Right atrium auricular region (tissue), 2 donors: Measurements from ENCODE around the gene ESRRA. TPM values are rescaled to one million over a fixed set of nuclear protein-coding genes. Genes with fewer than 3 reads are reported as not detected.

ENCODE experiments used
- DNase-seq: peaks from one replicate; pipeline ENCODE4 v3.0.0-alpha.2; 2019; ENCODE audit warnings: low spot score
- H3K27ac ChIP-seq, 2 donors: fragments of 200-600 bp; sonication (generic); 1 replicate in 1 of 2; 2 replicates in 1 of 2; pipeline ENCODE4 v1.5.1; 2016 to 2019
- H3K27me3 ChIP-seq, 2 donors: fragments of 200-600 bp; sonication (generic); one replicate each; pipeline versions ENCODE4 v1.5.1 to v1.6.0; 2017 to 2019
- H3K36me3 ChIP-seq: fragments of 200-600 bp; sonication (generic); one replicate; pipeline ENCODE4 v1.5.1; 2016
- H3K4me1 ChIP-seq, 2 donors: fragments of 200-600 bp; sonication (generic); one replicate each; pipeline versions ENCODE4 v1.5.1 to v1.6.0; 2017 to 2019
- H3K4me3 ChIP-seq, 2 donors: fragments of 200-600 bp; sonication (generic); 1 replicate in 1 of 2; 2 replicates in 1 of 2; pipeline ENCODE4 v1.5.1; 2017 to 2019; ENCODE audit warnings: mild to moderate bottlenecking in 1 of 2, moderate library complexity in 1 of 2
- H3K9me3 ChIP-seq, 2 donors: fragments of 200-600 bp; sonication (generic); one replicate each; pipeline ENCODE4 v1.5.1; 2019
- total RNA-seq, 2 donors: library from RNA; depleted of rRNA; stranded (reverse); fragments of >200 nt; gene quantifications; one replicate each; pipeline ENCODE4 v1.1.0, GENCODE V29; 2016
- TF ChIP-seq, protein P1 (sequence below), 2 donors: fragments of 200-600 bp; sonication (generic); IDR thresholded peaks; one replicate each; pipeline ENCODE4 v1.5.1; 2019; ENCODE audit warnings: antibody characterized with exemption in 2 of 2

ESRRA gene
- total RNA-seq, 2 donors from 2014 or later: 164 to 190 TPM

- Histone ChIP-seq H3K27ac (no peak overlapping the region), H3K27me3 (no peaks in the 10 kb centered on the region), H3K36me3 (no peaks in the 10 kb centered on the region), H3K9me3 (no peaks in the 10 kb centered on the region), H3K4me3 (peak overlapping the region; percentile 13 to 26), H3K4me1 (peaks cover 0 to 32% of the 10 kb centered on the region in 2 donors)
- TF ChIP-seq, protein P1, sequence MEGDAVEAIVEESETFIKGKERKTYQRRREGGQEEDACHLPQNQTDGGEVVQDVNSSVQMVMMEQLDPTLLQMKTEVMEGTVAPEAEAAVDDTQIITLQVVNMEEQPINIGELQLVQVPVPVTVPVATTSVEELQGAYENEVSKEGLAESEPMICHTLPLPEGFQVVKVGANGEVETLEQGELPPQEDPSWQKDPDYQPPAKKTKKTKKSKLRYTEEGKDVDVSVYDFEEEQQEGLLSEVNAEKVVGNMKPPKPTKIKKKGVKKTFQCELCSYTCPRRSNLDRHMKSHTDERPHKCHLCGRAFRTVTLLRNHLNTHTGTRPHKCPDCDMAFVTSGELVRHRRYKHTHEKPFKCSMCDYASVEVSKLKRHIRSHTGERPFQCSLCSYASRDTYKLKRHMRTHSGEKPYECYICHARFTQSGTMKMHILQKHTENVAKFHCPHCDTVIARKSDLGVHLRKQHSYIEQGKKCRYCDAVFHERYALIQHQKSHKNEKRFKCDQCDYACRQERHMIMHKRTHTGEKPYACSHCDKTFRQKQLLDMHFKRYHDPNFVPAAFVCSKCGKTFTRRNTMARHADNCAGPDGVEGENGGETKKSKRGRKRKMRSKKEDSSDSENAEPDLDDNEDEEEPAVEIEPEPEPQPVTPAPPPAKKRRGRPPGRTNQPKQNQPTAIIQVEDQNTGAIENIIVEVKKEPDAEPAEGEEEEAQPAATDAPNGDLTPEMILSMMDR (IDR thresholded peaks at IDR 0.05): no peak
- no peak for DNase-seq
Measured at GRCh38 chr11:64340671-64341335, 35.5 kb downstream of the ESRRA start.

DNA sequence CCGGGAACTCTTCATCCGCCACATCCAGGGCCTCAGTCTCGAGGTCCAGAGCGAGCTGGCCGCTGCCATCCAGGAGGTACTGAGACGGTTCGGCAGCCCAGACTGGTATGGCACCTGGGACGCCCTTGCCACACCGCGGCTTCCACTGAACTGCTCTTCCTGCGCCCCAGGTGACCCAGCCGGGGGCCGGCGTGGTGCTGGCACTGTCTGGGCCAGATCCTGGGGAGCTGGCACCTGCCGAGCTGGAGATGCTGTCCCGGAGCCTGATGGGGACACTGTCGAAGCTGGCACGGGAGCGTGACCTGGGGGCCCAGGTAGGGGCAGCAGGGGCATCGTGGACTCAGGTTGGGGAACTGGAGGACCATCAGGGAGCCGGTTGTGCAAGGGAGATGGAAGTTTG is 36.1 kb downstream of the ESRRA start:
- no peaks in the 10 kb centered on the region for H3K9me3 ChIP-seq
- H3K27ac ChIP-seq: no peak overlapping the region
- H3K27me3 ChIP-seq: no peaks in the 10 kb centered on the region
- no peak overlapping the region for H3K4me3 ChIP-seq
- H3K4me1 ChIP-seq: peaks cover 0 to 32% of the 10 kb centered on the region in 2 donors
- H3K36me3 ChIP-seq: no peaks in the 10 kb centered on the region
- TF ChIP-seq, protein P1 (IDR thresholded peaks at IDR 0.05): no peak
- DNase-seq: no peak

GRCh38 chr11:64341851-64342791 is 36.8 kb downstream of the ESRRA start:
- peak overlapping the region; percentile 46 to 70 for H3K27ac ChIP-seq
- no peaks in the 10 kb centered on the region for H3K9me3 ChIP-seq
- DNase-seq: peak; percentile 85
- TF ChIP-seq, protein P1 (IDR thresholded peaks at IDR 0.05): peak; percentile 28 to 69
- peak overlapping the region; percentile 6 to 42 for H3K4me3 ChIP-seq
- no peaks in the 10 kb centered on the region for H3K36me3 ChIP-seq
- H3K27me3 ChIP-seq: no peaks in the 10 kb centered on the region
- peaks cover 0 to 32% of the 10 kb centered on the region in 2 donors for H3K4me1 ChIP-seq

DNA sequence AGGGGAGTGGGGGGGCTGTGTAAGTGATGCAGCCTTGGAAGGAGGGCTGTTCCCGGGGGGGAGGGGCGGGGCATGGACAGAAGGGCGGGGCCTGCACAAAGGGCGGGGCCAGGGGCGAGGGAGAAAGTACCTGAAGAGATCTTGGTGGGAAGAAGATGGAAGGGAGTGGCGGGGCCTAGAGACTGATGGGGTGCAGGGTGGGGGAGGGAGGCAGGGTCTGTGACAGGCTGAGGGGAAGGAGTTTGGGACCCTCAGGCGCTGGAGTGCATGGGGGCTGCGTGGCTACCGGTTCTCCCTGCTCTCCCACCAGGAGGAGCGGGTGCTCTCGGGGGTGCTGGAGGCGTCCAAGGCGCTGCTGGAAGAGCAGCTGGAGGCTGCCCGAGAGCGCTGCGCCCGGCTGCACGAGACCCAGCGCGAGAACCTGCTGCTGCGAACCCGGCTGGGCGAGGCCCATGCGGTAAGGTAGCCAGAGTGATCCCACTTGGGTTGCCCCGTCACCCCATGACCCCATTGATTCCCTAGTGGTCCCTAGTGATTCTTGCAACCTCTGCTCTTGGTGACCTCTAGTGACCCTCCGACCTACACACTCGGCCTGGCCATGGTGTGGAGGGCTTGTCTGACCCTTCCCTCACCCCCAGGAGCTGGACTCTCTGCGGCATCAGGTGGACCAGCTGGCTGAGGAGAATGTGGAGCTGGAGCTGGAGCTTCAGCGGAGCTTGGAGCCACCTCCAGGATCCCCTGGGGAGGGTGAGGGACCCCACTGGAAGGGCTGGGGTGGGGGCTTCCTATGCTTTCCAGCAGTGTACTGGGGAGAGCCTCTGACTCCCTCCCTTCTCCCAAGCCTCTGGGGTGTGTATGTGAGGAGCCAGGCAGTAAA is 37.8 kb downstream of the ESRRA start:
- Histone ChIP-seq H3K27me3 (no peaks in the 10 kb centered on the region), H3K4me3 (peak overlapping the region; percentile 6 to 42), H3K36me3 (no peaks in the 10 kb centered on the region), H3K27ac (peak overlapping the region; percentile 46 to 70), H3K4me1 (peaks cover 0 to 32% of the 10 kb centered on the region in 2 donors), H3K9me3 (no peaks in the 10 kb centered on the region)
- DNase-seq: no peak
- TF ChIP-seq, protein P1 (IDR thresholded peaks at IDR 0.05): no peak

GRCh38 chr11:64343767-64344559 is 38.6 kb downstream of the ESRRA start:
- TF ChIP-seq, protein P1 (IDR thresholded peaks at IDR 0.05): peak in 1 of 2 donors; percentile 40
- H3K27me3 ChIP-seq: no peaks in the 10 kb centered on the region
- no peak for DNase-seq
- no peaks in the 10 kb centered on the region for H3K36me3 ChIP-seq
- H3K4me3 ChIP-seq: no peak overlapping the region
- H3K9me3 ChIP-seq: no peaks in the 10 kb centered on the region
- no peak overlapping the region for H3K27ac ChIP-seq
- H3K4me1 ChIP-seq: peaks cover 0 to 32% of the 10 kb centered on the region in 2 donors
